BLaER1 (cell line): ENCODE results near the gene MAP2K5.

Experiments
- H3K27ac ChIP-seq: shearing (Covaris generic); formaldehyde crosslinking; 2 replicates; pipeline ENCODE4 v1.8.1; 2022
- H3K27me3 ChIP-seq: shearing (Covaris generic); formaldehyde crosslinking; 2 replicates; pipeline ENCODE4 v1.8.1; 2022
- H3K36me3 ChIP-seq: shearing (Covaris generic); formaldehyde crosslinking; 2 replicates; pipeline ENCODE4 v1.8.1; 2022
- H3K4me1 ChIP-seq: shearing (Covaris generic); formaldehyde crosslinking; 2 replicates; pipeline ENCODE4 v1.8.1; 2022
- H3K4me2 ChIP-seq: shearing (Covaris generic); formaldehyde crosslinking; 2 replicates; pipeline ENCODE4 v1.8.1; 2022
- H3K4me3 ChIP-seq: shearing (Covaris generic); formaldehyde crosslinking; 2 replicates; pipeline ENCODE4 v1.8.1; 2022
- H3K9ac ChIP-seq: shearing (Covaris generic); formaldehyde crosslinking; 2 replicates; pipeline ENCODE4 v1.8.1; 2022
- H3K9me3 ChIP-seq: shearing (Covaris generic); formaldehyde crosslinking; 2 replicates; pipeline ENCODE4 v1.8.1; 2022
- H4K20me1 ChIP-seq: shearing (Covaris generic); formaldehyde crosslinking; 2 replicates; pipeline ENCODE4 v1.8.1; 2022
- Cebpa-rat ChIP-seq: shearing (Covaris generic); IDR thresholded peaks from 2 replicates; pipeline ENCODE4 v1.8.1; 2022

The MAP2K5 gene

DNA sequence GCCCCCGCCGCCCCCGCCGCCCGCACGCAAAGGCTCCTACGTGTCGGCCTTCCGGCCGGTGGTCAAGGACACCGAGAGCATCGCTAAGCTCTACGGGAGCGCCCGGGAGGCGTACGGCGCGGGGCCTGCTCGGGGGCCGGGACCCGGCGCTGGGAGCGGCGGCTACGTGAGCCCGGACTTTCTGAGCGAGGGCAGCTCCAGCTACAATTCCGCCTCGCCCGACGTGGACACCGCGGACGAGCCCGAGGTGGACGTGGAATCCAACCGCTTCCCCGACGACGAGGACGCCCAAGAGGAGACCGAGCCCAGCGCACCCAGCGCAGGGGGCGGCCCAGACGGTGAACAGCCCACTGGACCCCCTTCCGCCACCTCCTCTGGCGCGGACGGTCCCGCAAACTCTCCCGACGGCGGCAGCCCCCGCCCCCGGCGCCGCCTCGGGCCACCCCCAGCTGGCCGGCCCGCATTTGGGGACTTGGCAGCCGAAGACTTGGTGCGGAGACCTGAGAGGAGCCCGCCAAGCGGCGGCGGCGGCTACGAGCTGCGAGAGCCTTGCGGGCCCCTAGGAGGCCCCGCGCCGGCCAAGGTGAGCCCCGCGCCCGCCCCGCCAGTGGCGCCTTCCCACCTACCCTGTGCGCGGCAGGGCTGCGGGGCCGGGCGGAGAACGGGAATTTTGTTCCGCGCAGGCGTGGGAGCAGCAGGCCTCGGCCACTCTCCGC lies 285.2 kb downstream of the MAP2K5 start:
- Histone ChIP-seq H3K4me1 (peaks cover 8% of the 10 kb centered on the region), H3K27me3 (peaks cover 99% of the 10 kb centered on the region), H3K9ac (no peak overlapping the region), H3K4me2 (no peak overlapping the region), H3K9me3 (peaks cover 80% of the 10 kb centered on the region), H3K27ac (no peak overlapping the region), H3K36me3 (0 out of 2 replicates have a peak, but pooled peaks cover 4% of the 10 kb centered on the region), H4K20me1 (peaks cover 24% of the 10 kb centered on the region; the same call in 1 of the 2 replicates), H3K4me3 (peak overlapping the region; percentile 38)
- TF ChIP-seq Cebpa-rat: no peak

DNA sequence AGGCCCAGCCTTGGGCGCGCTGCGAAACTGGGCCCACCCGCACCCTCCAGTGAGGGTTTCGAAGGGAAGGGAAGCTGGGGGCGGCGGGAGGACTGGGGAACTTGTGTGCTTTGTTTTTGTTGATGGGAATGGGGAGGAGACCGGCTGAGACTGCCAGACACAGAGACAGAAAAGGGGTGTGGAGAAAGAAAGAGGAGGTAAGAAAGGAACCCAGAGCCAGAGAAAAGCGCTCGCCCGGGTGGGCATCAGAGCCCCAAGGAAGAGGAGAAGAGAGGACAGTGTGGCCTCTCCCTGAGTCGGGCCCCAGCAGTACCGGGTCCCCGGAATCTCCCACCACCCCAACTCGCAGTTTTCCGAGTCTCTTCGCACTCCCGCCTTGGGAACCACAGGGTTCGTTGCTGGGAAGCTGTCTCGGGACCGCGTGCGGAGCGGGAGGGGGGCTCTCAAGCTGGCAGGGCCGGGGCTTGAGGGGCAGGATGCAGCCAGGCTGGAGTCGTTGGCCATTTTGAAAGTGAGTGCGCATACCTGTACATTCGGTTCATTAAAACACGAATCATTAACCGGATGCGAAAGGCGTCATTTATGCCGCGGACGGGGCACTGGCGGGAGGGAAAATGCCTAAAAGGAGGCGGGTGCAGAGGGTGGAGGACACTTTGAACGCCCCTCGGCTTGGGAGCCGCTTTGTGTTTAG lies 285.9 kb downstream of the MAP2K5 start:
- Histone ChIP-seq H3K4me3 (peak overlapping the region; percentile 38; the same call in 1 of the 2 replicates), H3K9me3 (peaks cover 73% of the 10 kb centered on the region), H4K20me1 (peaks cover 24% of the 10 kb centered on the region; the same call in 1 of the 2 replicates), H3K27ac (no peak overlapping the region), H3K4me1 (peaks cover 16% of the 10 kb centered on the region), H3K9ac (no peak overlapping the region), H3K27me3 (peaks cover 99% of the 10 kb centered on the region), H3K36me3 (0 out of 2 replicates have a peak, but pooled peaks cover 4% of the 10 kb centered on the region), H3K4me2 (no peak overlapping the region)
- no peak for TF ChIP-seq Cebpa-rat

DNA sequence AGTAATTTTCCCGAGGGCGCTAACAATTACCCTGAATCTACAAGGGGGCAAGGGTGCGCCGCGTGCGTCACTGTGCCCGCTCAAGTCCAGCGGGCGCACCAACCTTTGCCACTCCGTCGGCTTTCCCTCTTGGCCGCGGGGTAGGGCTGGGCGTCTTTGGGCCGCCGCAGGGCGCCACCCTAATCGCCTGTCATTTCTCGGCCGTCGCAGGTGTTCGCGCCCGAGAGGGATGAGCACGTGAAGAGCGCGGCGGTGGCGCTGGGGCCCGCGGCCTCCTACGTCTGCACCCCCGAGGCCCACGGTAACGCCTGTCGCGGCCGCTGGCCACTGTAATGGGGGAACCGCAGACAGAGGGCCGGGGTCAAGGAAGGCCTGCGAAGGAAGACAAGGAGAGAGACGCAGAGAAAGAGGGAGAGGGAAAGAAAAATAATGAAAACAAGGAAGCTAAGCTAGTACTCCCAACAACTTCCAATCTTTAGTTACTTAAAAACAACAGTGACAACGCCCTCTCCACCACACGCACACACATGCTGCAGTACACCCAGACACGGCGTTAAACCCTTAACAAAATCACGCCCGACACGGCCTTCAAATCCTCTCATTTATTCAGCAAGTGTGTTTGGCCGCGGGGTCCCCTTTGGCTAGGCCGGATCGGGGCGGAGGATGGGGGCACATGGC lies 286.6 kb downstream of the MAP2K5 start:
- Histone ChIP-seq H3K9ac (no peak overlapping the region), H3K27me3 (peaks cover 99% of the 10 kb centered on the region), H3K9me3 (peaks cover 66% of the 10 kb centered on the region), H3K4me2 (no peak overlapping the region), H3K27ac (no peak overlapping the region), H4K20me1 (peaks cover 21% of the 10 kb centered on the region; the same call in 1 of the 2 replicates), H3K4me3 (0 out of 2 replicates have a peak overlapping the region, but pooled peaks have one; percentile 5), H3K4me1 (peaks cover 22% of the 10 kb centered on the region), H3K36me3 (0 out of 2 replicates have a peak, but pooled peaks cover 4% of the 10 kb centered on the region)
- no peak for TF ChIP-seq Cebpa-rat

DNA sequence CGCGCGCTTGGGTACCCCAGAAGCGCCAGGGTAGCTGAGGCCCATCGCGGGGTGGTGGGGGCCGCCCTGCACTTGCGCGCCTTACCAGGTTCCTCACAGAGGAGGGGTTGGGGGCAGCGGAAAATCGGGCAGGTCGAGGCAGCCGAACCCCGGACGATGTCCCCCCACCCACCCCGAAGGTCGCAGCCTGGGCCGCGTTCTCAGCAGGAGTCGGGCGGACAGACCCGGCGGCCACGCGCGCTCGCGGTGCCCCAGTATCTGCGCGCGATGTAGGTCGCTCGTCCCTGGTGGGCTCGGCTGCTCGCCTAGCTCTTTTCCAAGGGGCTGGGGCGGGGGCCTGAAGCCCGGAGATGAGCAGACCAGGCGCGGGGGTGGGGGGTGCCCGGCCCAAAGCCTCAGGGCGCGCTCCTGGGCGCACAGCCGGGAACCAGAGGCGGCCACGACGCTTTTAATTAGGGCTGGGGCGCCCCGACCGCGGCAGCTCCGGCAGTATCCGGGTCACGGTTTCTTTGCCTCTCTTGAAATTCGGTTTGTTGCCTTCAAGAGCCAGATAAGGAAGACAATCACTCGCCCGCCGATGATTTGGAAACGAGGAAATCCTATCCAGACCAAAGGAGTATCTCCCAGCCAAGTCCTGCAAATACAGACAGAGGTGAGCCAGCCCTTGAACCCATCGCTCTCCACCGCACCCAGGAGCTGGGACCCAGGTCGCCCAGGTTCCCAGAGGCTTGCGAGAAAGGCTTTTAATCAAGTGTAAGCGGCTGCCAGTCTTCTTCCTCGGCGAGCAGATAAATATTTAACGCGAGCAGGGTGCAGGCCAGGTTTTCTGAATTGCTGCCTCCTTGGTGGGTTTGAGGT lies 287.4 kb downstream of the MAP2K5 start:
- peaks cover 99% of the 10 kb centered on the region for H3K27me3 ChIP-seq
- H3K9me3 ChIP-seq: peaks cover 60% of the 10 kb centered on the region

DNA sequence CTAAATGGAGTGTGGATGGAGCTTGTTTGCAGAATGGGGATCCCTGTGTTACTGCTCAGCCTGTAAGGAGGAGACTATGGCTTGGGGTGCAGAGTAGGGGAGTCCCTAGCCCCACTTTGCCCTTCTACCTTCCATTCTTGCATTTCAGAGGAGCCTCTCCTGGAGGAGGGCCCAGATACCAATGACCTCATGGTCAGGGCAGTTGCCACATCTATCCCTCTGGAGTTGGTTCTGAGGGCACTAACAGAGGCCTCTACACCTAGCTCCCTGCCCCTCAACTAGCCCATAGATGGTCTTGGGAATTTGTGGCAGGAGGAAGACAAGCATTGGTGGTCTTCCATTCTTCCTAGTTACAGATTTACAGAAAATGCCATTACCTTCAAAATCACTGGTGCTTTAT lies 288.9 kb downstream of the MAP2K5 start:
- peaks cover 30% of the 10 kb centered on the region for H4K20me1 ChIP-seq
- H3K27me3 ChIP-seq: peaks cover 99% of the 10 kb centered on the region

More for the DNA sequence above, 287.4 kb downstream of the MAP2K5 start:
- Histone ChIP-seq H4K20me1 (peaks cover 20% of the 10 kb centered on the region; the same call in 1 of the 2 replicates), H3K36me3 (0 out of 2 replicates have a peak, but pooled peaks cover 4% of the 10 kb centered on the region), H3K4me3 (no peak overlapping the region), H3K4me2 (no peak overlapping the region), H3K9ac (no peak overlapping the region), H3K27ac (no peak overlapping the region), H3K4me1 (peaks cover 30% of the 10 kb centered on the region)
- no peak for TF ChIP-seq Cebpa-rat

DNA sequence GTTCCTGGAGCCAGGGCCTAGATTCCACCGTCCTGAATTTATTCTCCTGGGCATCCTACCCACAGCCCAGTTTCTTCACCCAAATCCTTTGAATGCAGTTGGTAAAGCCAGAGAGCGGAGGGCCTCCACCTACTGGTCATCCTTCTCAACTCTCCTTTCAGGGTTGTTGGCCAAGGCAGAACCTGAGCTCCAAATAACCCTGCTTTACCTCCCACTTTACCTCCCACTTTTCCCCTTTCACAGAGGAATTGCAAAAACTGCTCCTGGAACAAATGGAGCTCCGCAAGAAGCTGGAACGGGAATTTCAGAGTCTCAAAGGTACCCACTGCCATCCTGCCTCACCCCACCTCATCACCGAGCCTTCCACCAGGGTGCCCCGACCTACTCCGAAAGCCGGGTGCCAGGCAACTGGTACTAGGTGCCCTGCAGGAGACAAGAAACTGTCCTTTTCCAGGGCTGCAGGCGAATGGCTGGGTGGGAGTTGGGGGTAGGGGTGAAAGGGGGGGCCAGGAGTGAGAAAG lies 289.6 kb downstream of the MAP2K5 start:
- Histone ChIP-seq H3K4me3 (no peak overlapping the region), H3K9me3 (peaks cover 39% of the 10 kb centered on the region), H3K27ac (no peak overlapping the region), H3K9ac (no peak overlapping the region), H4K20me1 (peaks cover 30% of the 10 kb centered on the region), H3K4me1 (peaks cover 44% of the 10 kb centered on the region), H3K36me3 (no peaks in the 10 kb centered on the region), H3K27me3 (peaks cover 99% of the 10 kb centered on the region), H3K4me2 (peak overlapping the region; percentile 96)
- no peak for TF ChIP-seq Cebpa-rat

More for the DNA sequence above, 288.9 kb downstream of the MAP2K5 start:
- no peak for TF ChIP-seq Cebpa-rat
- H3K36me3 ChIP-seq: no peaks in the 10 kb centered on the region
- H3K4me1 ChIP-seq: peaks cover 44% of the 10 kb centered on the region
- H3K4me3 ChIP-seq: no peak overlapping the region
- H3K4me2 ChIP-seq: no peak overlapping the region
- peaks cover 46% of the 10 kb centered on the region for H3K9me3 ChIP-seq
- H3K9ac ChIP-seq: no peak overlapping the region
- H3K27ac ChIP-seq: no peak overlapping the region

DNA sequence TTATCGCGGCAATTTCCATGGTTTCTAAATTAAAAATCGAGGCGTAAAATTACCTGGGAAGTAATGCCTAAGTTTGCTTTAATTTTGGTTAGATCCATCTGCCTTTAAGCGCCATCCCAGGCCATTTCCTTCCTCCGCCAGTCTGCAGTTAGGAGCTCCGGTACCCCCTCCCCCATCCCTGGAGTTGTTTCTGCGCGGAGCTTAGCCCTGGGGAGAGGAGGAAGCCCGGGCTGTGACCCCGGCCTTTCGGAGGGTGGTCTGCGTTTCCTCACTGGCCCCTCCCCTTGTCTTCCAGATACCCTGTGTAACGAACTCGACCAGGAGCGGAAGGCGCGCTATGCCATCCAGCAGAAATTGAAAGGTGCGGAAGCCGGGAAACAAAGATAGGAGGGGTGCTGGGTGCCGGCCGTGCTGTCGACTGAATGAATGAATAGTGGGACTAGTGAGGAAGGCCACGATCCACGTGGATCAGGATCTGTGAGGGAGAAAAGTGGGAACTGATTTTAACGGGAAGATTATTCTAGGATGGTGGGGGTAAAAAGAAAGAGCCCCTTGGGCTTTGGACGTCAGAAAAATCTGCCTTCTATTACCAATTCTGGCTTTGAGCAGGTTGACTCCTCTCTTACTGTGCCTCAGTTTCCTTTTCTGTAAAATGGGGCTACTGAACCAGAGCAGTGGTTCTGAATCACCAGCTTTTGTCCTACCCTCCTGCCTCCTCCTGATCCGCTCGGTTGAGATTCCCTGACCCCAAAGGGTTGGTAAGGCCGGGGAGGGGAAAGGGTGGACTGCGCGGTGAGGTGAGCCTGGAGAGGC lies 290.6 kb downstream of the MAP2K5 start:
- Histone ChIP-seq H3K27ac (no peak overlapping the region), H3K9me3 (peaks cover 29% of the 10 kb centered on the region), H3K9ac (no peak overlapping the region), H4K20me1 (peaks cover 30% of the 10 kb centered on the region), H3K27me3 (peaks cover 100% of the 10 kb centered on the region), H3K4me2 (peak overlapping the region; percentile 96), H3K4me1 (peaks cover 44% of the 10 kb centered on the region), H3K4me3 (peak overlapping the region; percentile 67), H3K36me3 (no peaks in the 10 kb centered on the region)
- no peak for TF ChIP-seq Cebpa-rat

DNA sequence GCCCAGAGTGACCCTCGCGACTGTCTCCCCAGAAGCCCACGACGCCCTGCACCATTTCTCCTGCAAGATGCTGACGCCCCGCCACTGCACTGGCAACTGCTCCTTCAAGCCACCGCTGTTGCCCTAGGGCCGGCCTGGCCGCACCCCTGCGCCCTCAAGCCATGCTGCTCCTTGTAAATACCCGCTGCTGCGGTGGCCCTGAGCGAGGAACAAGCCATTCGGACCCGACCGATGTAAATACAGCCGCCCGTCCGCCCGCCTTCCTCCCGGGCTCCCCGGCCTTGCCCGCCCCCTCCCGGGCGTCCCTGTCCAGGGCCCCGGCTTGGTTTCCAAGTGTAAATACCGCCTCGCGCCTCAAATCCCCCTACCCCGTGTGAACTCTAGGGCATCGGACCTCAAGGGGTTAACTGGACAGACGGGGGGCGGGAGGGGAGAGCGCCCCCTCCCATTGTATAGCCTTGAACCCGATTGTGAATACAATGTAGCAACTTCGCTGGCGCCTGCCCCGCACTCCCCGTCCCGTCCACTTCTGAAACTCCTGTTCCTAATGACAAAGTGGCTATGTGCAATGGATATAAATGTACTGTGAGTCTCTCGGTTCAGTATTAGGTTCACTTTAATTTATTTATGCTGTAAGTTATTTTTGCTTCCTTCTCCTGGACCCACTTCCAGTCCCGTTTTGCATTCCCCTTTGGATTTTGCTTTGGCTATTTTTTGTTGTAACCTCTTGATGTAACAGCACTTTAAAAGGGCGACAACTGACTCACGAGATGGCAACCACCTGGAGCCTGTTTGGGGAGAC lies 291.4 kb downstream of the MAP2K5 start:
- TF ChIP-seq Cebpa-rat: no peak
- no peaks in the 10 kb centered on the region for H3K36me3 ChIP-seq
- H3K4me3 ChIP-seq: peak overlapping the region; percentile 67
- H3K9ac ChIP-seq: 0 out of 2 replicates have a peak overlapping the region, but pooled peaks have one; percentile 6
- H3K4me2 ChIP-seq: peak overlapping the region; percentile 96
- H4K20me1 ChIP-seq: peaks cover 30% of the 10 kb centered on the region
- peaks cover 100% of the 10 kb centered on the region for H3K27me3 ChIP-seq
- H3K4me1 ChIP-seq: peaks cover 51% of the 10 kb centered on the region
- peaks cover 20% of the 10 kb centered on the region for H3K9me3 ChIP-seq
- no peak overlapping the region for H3K27ac ChIP-seq
